Stimulated activated naive CD8-positive, alpha-beta T cell treated with anti-CD3 and anti-CD28 coated beads, Interleukin-15, Interleukin-2, amounts not matched to agents 100 U/mL and 50 U/mL, for 24 hours (primary cell): ENCODE data around the gene GPSM1.
A peak's percentile ranks its signal among the peaks of the same experiment; 100 is the strongest.

Source experiments
- ATAC-seq: fragments of 150-1000 bp; cut with Tn5 transposase; one replicate; pipeline ENCODE4 v1.10.0; 2021
- DNase-seq: peaks from one replicate; pipeline ENCODE4 v3.0.0; 2021

GPSM1 gene

DNA sequence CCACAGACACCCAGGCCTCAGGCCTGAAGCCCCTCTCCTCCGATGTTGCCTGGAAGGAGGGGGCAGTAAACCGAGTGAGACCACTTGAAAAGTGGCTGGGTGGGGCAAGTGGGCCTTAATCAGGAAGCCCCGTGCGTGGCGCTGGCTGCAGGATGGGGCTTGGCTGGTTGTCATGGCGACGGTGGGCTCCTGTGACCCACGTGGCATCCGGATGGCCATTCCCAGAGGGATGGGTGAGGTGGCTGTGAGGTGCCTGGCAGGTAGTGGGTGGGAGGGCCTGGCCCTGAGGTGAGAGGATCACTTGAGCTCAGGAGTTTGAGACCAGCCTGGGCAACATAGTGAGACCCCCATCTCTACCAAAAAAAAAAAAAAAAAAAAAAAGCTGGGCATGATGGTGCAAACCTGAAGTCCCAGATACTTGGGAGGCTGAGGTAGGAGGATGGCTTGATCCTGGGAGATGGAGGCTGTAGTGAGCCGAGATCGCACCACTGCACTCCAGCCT, 5.2 kb downstream of the GPSM1 start:
- no peak for ATAC-seq
- no peak for DNase-seq

DNA sequence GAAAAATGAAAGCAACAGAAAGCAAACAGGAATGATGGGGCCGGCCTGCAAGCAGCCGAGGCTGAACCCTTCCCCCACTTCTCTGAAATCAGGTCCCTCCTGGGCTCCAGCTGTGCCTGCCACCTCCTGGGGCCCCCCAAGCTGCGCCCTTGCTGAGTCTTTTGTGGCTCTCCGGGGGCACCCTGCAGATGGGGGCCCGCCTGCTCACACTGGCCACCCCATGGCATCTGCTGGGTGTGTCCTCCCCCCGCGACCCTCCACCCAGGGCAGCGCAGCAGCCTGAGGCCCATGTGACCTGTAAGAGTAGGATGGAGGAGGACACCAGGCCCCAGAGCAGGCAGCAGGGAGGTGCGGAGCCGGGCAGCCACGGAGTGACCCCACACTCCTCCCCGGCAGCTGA, 5.7 kb downstream of the GPSM1 start:
- DNase-seq: no peak
- no peak for ATAC-seq

DNA sequence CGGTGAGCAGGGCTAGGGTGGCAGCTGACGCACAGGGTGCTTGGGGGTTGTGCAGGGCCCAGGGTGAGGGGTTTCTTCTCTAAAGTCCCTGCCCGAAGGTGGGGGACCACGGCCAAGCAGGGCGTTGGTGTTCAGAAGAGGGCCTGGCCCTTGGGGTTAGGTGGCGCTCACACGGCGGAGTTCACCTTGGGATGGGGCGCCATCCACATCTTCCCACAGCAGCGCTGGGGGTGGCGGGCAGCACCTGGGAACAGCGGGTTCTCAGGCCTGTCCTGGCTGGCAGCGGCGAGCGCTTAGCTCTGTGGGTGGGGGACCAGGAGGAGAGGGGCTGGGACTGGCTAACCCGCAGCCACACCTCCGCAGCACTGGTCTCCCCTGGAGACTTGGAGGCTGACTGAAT, 6.1 kb downstream of the GPSM1 start:
- DNase-seq (no peak), ATAC-seq (no peak)

DNA sequence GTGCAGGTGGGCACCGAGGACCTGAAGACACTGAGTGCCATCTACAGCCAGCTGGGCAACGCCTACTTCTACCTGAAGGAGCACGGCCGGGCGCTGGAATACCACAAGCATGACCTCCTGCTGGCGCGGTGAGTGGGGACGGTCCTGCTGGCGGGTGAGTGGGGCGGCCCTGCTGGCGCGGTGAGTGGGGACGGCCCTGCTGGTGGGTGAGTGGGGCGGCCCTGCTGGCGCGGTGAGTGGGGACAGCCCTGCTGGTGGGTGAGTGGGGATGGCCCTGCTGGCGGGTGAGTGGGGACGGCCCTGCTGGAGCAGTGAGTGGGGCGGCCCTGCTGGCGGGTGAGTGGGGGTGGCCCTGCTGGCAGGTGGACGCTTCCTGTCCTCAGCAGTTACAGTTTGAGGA, 7.2 kb downstream of the GPSM1 start:
- DNase-seq (no peak), ATAC-seq (no peak)

DNA sequence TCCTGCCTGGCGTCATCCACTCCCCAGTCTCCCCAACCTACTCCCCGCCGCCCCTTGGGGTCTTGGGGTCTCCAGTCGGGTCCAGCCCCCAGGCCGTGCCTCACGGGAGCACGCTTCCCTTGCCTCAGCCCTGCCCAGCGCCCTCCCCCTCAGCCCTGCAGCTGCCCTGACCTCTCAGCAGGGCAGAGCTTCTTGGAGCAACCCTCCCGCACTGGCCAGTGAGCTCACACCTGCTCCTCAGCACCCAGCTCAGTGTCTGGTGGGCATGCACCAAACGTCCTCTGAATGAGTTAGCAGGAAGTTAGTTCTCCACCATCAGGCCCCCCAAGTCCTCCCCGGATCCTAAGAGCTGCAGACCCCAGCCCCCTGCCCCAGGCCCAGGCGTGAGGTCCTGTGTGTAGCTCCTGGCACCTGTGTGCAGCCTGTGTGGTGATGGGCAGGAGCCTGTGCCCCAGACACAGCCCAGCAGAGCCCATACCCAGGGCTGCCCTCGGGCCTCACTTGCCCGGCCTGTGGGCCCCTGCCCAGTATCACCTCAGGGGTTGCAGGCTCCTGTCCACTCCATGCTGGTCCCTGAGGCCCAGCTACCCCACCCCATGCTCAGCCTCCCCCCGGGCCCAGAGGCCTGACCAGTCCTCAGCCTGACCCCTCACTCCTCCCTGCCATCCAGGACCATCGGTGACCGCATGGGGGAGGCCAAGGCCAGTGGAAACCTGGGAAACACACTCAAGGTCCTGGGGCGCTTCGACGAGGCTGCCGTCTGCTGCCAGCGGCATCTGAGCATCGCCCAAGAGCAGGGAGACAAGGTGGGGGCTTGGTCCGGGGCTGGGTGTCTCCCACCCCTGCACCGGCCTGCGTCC, 8.2 kb downstream of the GPSM1 start:
- DNase-seq (no peak), ATAC-seq (no peak)

DNA sequence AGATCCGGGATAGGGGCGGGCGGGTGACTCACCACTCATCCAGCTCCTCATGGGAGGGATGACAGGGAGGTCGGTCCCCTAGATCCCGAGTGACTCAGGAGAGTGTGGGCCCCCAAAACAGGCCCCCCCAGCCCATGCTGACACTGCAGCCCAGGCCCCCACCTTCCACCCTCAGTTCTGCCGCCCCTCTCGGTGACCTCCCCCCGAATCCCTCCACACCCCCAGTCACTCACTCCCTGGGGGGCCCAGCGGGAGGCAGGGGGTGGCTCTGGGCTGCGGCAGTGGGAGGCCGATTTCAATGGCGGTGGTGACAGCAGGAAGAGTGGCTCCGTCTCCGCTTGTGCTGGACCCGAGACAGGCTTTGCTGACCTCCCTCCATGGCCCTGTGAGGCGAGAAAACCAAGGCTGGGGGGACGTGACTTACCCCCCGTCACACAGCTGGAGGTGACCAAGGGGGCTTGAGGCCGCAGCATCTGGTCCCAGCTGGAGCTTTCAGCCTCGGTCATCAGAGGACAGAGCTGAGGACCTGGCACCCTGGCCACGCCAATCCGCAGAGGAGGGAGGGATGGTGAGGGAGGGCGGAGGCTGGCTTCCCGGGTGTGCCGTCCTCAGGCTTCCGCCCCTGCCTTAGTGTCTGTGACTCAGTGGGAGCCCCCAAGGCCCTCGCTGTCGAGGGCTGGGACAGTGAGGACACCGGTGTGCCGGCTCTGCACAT, 9.0 kb downstream of the GPSM1 start:
- DNase-seq (no peak), ATAC-seq (no peak)

DNA sequence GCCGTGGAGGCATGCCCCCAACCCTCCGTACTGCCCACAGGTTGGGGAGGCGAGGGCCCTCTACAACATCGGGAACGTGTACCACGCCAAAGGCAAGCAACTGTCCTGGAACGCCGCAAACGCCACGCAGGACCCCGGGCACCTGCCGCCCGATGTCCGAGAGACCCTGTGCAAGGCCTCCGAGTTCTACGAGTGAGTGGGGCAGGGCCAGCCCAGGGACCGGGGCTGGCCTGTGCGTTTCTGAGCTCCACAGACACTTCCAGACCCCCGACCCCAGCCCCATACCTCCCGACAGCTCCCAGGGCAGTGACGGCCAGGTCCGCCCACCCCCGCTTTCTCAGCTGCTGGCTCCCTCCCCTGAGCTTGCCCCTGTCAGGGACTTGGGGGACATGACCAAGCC, 9.5 kb downstream of the GPSM1 start:
- ATAC-seq: no peak

DNA sequence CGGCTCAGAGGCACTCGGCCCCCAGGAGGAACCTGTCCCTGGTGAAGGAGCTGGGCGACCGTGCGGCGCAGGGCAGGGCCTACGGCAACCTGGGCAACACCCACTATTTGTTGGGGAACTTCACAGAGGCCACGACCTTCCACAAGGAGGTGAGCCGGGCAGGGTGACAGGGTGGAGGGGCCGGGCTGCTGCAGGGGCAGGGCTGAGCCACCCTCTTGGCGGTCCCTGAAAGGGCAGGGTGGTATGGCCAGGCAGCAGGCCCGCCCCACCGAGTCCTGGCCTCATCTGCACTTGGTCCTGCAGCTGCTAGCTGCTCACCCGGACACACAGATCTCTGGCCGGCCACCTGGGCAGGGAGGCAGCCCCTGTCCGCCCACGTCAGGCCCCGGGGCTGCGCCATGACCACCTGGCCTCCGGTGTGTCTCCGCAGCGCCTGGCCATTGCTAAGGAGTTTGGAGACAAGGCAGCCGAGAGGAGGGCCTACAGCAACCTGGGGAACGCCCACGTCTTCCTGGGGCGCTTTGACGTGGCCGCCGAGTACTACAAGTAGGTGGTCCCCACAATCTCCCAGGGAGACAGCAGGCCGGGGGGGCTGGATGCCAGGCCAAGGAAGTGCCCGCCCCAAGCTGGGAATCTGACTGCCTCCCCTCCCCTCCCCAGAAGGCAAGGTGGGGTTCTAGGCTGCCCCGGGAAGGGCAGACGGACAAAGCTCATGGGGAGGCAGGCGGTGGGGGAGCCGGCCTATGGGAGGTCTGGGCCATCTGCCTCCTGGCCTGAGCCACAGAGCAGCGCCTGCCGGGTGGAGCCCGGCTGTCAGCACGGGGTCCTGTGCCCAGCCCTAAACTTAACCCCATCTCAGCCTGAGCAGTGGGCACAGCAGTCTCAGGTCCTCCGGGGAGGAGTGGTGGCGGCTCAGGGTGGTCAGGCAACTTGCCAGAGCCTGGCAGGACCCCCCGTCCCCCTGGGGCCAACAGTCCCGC, 10.4 kb downstream of the GPSM1 start:
- ATAC-seq (no peak), DNase-seq (no peak)

More for the DNA sequence above, 9.5 kb downstream of the GPSM1 start:
- DNase-seq: no peak

DNA sequence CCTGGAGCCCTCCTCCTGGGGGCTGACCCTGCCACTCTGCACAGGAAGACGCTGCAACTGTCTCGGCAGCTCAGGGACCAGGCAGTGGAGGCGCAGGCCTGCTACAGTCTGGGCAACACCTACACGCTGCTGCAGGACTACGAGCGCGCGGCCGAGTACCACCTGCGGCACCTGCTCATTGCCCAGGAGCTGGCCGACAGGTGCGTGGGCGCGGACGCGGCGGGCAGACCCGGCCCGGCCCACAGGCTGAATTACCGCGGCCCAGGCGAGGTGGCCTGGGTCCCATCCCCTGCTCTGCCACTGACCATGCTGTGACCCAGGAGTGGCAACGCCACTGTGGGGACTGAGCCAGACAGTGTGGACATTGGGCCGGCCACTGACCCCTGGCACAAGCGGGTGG, 11.2 kb downstream of the GPSM1 start:
- no peak for ATAC-seq
- no peak for DNase-seq

DNA sequence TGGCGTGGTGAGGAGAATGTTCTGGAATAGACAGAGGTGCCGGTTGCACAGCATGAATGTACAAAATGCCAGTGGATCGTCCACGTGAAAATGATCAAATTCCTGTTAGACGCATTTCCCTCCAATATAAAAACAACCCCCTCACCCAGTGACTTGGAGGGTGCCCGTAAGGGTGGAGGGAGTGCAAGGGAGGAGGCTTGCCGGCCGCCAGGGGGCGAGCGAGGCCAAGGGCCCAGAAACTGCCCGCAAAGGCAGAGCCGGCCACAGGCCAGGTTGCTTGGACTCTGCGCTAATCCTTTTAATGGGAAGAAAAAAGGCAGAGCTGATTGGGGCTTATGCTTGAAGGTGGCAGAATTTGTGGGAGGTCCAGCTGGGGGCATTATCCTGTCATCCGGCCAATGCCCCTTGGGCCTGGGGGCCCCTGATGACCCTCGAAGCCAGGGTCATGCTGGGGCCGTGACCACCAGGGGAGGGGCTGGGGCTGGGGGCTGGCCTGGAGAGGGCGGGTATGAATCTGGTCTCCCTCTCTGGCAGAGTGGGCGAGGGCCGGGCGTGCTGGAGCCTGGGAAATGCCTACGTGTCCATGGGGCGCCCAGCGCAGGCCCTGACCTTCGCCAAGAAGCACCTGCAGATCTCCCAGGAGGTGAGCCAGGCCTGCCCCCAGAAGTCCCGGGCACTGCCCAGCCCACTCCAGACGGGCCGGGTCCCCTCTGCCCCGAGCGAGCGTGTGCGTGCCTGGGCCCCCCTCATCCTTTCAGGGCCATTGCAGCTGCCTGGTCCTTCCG, 12.0 kb downstream of the GPSM1 start:
- no peak for ATAC-seq
- DNase-seq: peak; percentile 54

DNA sequence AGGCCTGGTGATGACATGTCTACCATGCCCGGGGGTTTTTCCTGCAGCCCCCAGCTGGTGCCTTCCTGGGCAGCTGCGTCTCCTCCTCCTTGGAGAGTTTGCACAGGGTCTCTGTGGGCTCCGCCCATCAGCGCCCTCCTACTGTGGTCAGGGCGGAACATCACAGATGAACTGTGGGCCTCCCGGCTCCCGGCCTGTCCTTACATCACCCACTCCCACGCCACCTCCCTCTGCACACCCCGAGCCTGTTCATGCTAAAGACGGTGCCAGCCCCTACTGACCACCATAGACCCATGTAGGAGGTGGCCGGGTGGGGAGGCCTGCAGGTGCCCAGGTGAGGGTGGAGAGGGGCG, 12.6 kb downstream of the GPSM1 start:
- no peak for ATAC-seq
- DNase-seq: no peak

DNA sequence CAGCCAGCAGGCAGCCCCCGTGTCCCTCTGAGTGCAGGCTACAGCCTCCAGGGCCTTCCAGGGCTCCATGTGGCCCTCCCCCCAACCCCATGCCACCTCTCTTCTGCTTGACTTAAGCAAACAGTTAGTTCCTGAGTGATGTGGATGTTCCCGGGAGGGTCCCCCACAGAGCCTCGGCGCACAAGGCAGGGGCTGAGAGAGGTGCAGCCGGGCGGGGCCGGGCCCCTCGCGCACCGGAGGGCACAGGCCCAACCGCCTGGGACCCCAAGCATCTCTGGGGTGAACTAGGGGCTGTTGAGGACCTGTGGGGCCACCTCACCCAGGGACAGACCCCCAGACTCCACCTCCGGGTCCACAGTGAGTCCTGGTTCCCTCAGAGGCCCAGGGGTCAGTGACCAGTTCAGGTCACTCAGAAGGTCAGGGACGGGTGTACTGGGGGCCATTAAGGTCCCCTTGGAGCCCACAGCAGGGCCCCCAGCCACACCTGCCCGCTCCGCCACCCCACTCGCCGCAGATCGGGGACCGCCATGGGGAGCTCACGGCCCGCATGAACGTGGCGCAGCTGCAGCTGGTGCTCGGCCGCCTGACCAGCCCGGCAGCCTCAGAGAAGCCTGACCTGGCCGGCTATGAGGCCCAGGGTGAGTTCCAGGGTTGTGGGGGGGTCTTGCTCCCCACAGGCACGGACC, 13.2 kb downstream of the GPSM1 start:
- no peak for ATAC-seq
- no peak for DNase-seq

DNA sequence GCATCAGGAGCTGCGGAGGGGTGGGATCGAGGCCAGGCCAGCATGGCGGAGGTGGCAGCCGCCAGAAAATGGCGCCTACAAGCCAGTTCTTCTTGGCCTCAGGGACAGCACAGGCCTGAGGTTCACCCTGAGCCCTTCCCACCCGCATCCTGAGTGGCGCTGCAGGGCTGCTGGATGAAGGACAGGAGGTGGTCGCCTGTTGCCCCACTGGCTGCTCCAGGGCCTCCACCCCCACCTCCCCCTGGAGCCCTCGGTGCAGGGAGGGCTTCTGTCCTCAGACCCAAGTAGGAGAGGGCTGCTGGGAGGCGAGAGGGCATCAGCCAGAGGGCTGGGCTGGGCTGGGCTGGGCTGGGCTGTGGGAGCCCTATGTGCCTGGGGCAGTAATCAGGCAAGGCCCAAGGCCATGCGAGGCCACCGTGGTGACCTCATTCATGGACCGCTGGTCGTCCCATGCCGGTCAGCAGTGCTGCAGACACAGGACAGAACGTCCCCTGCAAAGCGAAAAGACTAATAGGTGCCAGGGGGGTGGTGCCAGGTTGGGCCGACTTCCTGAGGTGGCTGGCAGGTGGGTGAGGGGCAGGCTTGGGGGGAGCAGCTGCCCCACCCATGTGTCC, 13.8 kb downstream of the GPSM1 start:
- DNase-seq (no peak), ATAC-seq (no peak)

DNA sequence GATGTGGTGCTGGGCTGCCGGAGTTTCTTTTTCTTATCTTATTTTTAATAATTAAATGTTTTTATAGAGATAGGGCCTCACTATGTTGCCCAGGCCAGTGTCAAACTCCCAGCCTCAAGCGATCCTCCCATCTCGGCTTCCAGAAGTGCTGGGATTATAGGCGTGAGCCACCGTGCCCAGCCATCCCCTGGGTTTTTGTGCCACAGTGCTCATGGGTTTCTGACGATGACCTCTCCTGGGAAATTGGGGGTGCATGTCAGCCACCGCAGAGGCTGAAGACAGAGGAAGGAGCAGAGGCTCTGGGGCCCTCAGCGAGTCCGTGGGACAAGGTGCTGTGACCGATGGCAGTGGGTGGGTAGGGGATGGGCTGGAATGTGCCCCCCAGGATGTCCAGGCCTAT, 14.4 kb downstream of the GPSM1 start:
- no peak for ATAC-seq
- no peak for DNase-seq

DNA sequence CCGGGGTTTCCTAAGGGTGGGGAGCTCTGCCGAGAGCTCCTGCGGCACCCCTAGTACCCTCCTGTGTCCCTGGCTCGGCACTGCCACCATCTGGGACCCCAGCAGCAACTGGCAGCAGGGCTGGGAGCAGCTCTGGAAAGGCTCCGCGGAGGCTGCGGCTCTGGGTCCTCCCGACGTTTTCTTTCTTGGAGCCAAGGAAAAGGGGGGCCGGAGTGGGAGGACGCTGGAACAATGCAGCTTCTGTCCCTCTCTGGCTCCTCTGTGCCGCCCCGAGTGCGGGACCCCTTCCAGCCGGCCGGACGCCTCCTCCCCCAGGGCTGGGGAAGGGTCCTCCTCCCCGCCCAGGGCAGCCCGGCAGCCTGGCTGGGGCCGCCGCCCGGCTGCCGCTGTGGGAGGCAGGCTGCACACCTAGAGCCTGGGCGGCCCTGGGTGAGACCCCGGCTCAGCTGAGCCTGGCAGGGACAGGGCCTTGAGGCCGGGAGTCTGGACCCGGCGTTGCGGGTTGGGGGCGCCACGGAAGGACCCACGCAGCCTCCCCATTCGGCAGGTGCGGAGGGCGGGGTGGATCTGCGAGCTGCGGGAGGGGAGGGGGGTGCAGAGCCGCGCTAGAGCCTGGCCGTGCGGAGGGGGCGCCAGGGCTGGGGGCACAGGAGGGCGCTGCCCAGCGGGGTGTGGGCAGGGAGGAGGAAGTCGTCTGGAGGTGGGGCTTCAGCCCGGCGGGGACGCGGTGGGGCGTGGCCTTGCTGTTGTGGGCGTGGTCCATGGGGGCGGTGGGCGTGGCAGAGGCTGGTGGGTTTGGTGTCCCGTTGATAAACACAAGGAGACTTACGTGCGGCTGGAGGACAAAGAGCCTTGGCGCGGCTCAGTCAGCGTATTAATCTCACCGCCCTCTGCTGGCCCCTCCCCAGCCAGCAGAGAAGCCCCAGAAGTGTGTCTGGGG, 15.1 kb downstream of the GPSM1 start:
- ATAC-seq: no peak

DNA sequence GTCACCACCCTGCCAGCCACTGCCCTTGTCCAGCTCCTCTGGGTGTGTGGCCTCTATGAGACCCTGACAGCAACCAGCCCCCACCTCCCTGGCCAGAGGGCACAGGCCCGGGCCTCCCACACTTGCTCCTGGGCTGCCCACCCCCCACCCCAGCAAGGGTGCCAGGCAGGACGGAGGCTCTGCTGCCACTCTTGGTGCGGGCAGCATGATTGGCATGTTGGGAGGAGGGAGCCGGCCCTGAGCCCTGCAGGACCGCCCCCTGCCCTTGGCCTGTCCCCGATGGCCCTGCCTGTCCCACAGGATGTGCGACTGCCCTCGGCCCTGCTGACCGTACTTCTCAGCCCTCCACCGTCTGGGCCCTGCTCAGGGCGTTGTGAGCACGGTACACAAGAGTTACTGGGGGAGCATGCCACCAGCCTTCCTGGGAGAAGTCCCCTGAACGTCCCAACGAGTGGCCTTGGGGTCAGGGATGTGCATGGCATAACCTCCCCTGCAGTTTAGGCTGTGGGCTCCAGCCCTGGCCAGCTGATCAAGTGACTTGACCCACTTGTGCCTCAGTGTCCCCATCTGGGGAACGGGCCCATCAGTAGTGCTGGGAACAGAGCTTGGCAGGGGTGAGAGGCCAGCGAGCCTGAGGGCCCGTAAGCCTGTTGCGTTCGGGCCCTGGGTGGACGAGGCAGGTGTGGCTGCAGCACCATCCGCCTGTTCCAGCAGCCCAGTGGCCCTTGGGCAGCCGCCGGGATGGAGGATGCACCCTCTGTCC, 16.0 kb downstream of the GPSM1 start:
- DNase-seq (no peak), ATAC-seq (no peak)

More for the DNA sequence above, 15.1 kb downstream of the GPSM1 start:
- peak; percentile 77 for DNase-seq

DNA sequence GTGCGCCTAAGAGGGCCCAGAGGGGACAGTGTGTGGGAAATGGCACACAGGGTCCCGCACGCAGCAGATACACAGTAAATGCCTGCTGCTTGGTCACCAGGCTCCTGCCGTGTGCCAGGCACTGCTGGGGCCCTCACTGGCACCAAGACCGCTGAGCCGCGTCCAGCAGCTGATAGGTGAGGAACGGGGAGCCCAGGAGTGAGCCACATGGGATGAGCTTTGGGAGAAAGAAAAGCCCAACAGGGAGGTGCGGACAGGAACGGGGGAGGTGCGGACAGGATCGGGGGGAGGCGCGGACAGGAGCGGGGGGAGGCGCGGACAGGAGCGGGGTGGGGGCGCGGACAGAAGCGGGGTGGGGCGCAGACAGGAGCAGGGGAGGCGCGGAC, 16.5 kb downstream of the GPSM1 start:
- ATAC-seq: no peak
- no peak for DNase-seq

DNA sequence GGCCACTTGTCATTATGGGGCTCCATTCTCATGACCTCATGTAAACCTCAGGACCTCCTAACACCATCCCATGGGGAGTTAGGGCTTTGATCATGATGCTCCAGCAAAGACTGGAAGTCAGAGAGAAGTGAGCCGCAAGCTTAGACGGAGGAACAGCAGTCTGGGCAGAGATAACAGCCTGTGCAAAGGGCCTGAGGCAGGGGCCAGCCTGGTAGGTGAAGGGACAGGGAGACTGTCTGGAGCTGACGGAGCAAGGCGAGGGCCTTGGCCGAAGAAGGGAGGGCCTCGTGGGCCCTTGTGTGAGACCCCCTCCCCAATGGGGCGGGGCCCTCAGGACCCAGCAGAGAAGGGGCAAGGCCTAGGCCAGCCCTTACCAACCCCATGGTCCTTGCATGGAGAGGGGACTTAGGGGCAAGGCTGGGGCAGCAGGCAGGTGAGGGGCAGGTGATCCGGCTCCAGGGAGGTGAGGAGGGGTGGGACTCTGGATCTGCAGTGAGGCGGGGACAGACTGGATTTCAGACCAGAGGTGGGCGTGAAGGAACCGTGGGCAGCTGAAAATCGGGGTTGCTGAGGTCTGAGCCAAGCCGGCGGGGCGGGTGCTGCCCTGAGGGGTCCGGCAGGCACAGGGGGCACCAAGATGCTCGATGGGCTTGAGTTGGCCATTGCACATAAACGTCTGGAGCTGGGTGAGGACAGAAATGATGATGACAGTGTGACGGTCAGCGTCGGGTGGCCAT, 17.4 kb downstream of the GPSM1 start:
- DNase-seq (no peak), ATAC-seq (no peak)
